Stimulated activated CD8-positive, alpha-beta memory T cell treated with anti-CD3 and anti-CD28 coated beads, Interleukin-7, amount 100 ng/mL, for 1 hour (primary cell): ENCODE measurements around the gene THEM5.
"Not testable (repeated sequence)": the region's sequence is repeated elsewhere in the genome, so short reads cannot be mapped to it uniquely, and the experiment has no call there.

Experiments used
- DNase-seq, 2 donors: peaks; one replicate each; pipeline ENCODE4 v3.0.0-alpha.2; 2020; ENCODE audit warnings: low read depth in 2 of 2

Gene THEM5, protein sequence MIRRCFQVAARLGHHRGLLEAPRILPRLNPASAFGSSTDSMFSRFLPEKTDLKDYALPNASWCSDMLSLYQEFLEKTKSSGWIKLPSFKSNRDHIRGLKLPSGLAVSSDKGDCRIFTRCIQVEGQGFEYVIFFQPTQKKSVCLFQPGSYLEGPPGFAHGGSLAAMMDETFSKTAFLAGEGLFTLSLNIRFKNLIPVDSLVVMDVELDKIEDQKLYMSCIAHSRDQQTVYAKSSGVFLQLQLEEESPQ

DNA sequence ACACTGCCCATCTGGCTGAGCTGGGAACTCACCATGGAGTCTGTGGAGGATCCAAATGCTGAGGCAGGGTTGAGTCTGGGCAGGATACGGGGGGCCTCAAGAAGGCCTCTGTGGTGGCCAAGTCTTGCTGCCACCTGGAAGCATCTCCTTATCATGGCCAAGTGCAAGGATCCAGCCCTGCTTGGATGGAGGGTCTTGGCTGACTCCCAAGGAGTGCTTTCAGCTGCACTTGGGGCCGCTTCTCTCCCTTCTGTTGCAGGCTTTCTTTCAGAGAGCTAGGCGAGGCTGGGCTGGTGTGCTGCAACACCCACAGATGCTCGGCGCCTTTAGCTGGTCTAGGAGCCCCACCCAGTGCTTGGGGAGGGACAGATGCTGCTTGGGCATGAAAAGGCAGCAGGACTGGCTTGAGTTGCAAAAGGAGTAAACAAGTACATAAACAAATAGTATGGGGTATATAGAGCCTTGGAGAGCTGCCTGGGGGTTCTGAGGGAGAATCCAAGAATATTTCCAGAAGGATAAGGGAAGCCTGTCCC, at the start of gene THEM5:
TSS of gene THEM5 (minus strand) at position 302 of the 533 bp plus-strand sequence. CDS start at position 155, 147 bp downstream.
- DNase-seq: no peak

- no peak for DNase-seq
These were observed 49.3 kb upstream of the THEM5 start for GRCh38 chr1:151902858-151903257.

DNA sequence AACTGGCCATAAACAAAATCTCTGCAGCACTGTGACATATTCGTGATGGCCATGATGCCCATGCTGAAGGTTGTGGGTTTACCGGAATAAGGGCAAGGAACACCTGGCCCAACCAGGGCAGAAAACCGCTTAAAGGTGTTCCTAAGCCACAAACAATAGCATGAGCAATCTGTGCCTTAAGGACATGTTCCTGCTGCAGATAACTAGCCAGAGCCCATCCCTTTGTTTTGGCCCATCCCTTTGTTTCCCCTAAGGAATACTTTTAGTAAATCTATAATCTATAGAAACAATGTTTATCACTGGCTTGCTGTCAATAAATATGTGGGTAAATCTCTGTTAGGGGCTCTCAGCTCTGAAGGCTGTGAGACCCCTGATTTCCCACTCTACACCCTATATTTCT, 47.3 kb upstream of the THEM5 start:
- DNase-seq: not testable (repeated sequence)

DNA sequence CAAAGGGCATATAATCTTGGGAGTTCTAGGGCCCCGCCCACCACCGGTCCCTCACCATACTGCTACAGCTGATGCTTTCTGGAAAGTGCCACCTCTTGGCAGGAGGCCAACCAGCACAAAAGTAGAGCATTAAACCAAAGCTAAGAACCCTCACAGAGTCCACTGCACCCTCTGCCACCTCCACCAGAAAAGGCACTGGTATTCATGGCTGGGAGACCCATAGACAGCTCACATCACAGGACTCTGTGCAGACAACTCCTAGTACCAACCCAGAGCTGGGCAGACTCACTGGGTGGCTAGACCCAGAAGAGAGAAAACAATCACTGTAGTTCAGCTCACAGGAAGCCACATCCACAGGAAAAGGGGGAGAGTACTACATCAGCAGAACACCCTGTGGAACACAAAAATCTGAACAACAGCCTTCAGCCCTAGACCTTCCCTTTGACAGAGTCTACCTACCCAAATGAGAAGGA, 45.0 kb upstream of the THEM5 start:
- DNase-seq: peak in 1 of 2 donors; percentile 22

GRCh38 chr1:151897991-151898431, 44.5 kb upstream of the THEM5 start:
- DNase-seq: no peak

- DNase-seq: no peak
These were observed 39.8 kb upstream of the THEM5 start for GRCh38 chr1:151893176-151893924.

DNA sequence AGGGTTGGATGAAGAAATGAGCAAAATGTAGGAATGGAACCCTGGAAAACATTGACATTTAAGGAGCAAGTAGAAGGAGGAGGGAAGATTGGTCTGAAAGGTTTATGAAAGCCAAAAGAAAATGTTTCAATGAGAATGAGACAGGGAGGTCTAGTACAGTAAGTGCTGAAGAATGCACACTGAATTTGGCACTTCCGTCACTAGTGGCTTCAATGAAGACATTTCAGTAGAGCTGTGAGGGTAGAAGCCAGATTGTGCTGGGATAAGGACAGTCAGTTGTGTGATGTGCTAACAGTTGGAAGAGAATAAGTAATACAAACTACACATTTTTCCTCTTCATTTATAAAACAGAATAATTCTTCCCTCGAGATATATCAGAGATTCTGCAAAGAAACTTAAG, 38.7 kb upstream of the THEM5 start:
- no peak for DNase-seq

DNA sequence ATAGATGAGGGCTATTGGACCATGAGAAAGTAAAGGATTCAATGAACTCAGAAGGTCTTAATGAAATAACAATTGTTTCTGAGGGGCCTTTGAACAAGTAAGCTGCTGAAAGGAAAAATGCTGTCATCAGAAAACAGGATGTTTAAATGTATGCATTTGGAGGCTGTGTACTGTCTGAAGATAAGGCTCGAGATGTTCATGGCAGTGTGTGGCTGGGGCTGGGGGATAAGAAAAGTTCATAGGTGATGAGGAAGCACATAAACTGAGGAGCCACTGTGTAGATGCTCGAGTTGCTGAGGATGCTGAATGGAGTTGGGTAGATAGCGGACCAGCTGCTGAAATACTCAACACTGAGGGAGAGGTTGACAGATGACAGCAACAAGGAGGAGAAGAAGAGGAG, 38.0 kb upstream of the THEM5 start:
- no peak for DNase-seq

GRCh38 chr1:151888972-151889570, 35.6 kb upstream of the THEM5 start:
- no peak for DNase-seq

DNA sequence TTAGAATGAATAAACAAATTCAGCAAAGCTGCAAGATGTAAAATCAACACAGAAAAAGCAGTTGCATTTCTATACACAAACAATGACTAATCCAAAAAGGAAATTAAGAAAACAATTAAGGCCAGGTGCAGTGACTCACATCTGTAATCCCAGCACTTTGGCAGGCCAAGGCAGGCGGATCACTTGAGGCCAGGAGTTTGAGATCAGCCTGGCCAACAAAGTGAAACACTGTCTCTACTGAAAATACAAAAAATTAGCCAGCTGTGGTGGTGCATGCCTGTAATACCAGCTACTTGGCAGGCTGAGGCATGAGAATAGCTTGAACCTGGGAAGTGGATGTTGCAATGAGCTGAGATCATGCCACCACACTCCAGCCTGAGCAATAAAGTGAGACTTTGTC, 33.5 kb upstream of the THEM5 start:
- no peak for DNase-seq

GRCh38 chr1:151885479-151885878, 32.0 kb upstream of the THEM5 start:
- no peak for DNase-seq

GRCh38 chr1:151884879-151885278, 31.4 kb upstream of the THEM5 start:
- not testable (repeated sequence) for DNase-seq

GRCh38 chr1:151884445-151884844, 30.9 kb upstream of the THEM5 start:
- DNase-seq: not testable (repeated sequence)

GRCh38 chr1:151883898-151884297, 30.4 kb upstream of the THEM5 start:
- DNase-seq: not testable (repeated sequence)

DNA sequence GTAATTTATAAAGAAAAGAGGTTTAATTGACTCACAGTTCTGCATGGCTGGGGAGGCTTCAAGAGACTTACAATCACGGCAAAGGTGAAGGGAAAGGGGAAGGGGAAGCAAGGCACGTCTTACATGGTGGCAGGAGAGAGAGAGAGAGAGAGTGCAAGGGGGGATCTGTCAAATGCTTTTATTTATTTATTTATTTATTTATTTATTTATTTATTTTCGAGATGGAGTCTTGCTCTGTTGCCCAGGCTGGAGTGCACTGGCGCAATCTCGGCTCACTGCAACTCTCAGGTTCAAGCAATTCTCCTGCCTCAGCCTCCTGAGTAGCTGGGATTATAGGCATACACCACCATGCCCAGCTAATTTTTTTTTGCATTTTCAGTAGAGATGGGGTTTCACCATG, 29.4 kb upstream of the THEM5 start:
- DNase-seq: not testable (repeated sequence)

- no peak for DNase-seq
These were observed 29.0 kb upstream of the THEM5 start for GRCh38 chr1:151882466-151882865.

DNA sequence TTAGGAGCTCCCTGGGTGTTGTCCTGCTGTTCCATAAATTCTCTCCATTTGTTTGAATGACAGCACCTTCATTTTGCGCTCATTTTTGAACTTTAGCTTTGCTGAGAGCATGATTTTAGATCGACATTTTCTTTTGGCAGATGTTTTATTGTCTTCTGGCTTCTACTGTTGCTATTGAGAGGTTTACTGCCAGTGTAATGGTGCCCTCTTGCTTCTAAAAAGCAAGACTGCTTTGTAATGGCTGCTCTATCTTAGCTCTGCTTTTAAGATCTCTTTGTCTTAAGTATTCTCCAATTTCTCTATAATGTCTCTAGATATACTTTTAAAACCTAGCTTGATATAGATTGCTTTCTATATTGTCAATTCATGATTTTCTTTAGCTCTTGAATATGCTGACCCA, 28.0 kb upstream of the THEM5 start:
- no peak for DNase-seq

DNA sequence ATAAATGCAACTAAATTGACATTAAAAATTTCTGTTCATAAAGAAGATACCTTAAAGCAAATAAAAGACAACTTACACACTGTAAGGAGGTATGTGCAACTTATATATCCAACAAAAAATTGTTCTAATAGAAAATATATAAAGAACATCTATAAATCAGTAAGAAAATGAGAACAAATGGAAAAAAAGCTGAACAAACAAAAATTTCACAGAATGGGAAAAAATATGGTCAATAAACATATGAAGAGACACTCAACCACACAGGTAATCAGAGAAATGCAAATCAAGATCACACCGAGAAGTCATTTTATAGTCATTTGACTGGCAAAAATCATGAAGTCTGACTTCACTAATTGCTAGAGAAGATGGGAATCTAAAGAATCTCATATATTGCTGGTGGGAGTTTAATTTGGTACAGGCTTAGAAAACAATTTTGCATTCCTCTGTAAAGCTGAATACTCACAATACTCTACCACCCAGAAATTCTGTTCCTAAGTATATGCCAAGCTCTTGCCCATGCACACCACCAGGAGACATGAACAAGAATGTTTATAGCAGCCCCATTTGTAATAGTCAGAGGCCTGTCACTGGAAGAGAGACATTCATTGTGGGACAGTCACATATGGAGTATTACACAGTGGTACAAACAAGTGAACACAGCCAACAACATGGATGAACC, 22.0 kb upstream of the THEM5 start:
- DNase-seq: no peak

DNA sequence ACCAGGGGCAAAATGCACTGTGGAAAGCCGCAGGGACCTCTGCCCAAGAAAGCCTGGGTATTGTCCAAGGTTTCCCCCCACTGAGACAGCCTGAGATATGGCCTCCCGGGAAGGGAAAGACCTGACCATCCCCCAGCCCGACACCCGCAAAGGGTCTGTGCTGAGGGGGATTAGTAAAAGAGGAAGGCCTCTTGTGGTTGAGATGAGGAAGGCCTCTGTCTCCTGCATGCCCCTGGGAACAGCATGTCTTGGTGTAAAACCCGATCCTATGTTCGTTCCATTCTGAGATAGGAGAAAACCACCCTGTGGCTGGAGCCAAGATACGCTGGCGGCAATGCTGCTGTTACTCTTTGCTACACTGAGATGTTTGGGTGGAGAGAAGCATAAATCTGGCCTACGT, 19.3 kb upstream of the THEM5 start:
- DNase-seq: not testable (repeated sequence)

GRCh38 chr1:151871284-151872030, 17.9 kb upstream of the THEM5 start:
- DNase-seq: no peak

- no peak for DNase-seq
These were observed 15.0 kb upstream of the THEM5 start for GRCh38 chr1:151868486-151868885.
